ENCODE measurements around the gene ROBO1. TPM values are rescaled to one million over a fixed set of nuclear protein-coding genes. Genes with fewer than 3 reads are reported as not detected.

Gene ROBO1

DNA sequence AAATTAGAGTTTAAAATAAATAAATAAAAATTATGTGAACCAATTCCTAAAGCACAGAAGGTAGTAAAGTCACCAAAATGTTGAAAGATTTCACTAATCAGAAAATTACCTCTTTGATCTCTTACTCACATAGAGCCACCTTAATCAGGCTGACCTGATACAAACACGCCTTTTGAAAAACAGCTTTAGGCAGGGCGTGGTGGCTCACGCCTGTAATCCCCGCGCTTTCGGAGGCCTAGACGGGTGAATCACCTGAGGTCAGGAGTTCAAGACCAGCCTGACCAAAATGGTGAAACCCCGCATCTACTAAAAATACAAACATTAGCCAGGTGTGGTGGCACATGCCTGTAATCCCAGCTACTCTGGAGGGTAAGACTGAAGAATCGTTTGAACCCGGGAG lies 1197.3 kb downstream of the ROBO1 start:
- no peak overlapping the region for H3K4me2 ChIP-seq (ENCODE audit: low read length)
- no peaks in the 10 kb centered on the region for H3K27me3 ChIP-seq (ENCODE audit: control insufficient read depth, insufficient read depth, low read length)
- H3K4me3 ChIP-seq (ENCODE audit: low read length): no peak overlapping the region
- H3K9ac ChIP-seq (ENCODE audit: low read depth, low read length): no peak overlapping the region
- no peaks in the 10 kb centered on the region for H3K36me3 ChIP-seq (ENCODE audit: insufficient read depth, low read length)
- no peaks in the 10 kb centered on the region for H3K9me3 ChIP-seq (replicated peaks; ENCODE audit: low read length)
- no peaks in the 10 kb centered on the region for H3K4me1 ChIP-seq (ENCODE audit: control insufficient read depth, insufficient read depth, low read length)

DNA sequence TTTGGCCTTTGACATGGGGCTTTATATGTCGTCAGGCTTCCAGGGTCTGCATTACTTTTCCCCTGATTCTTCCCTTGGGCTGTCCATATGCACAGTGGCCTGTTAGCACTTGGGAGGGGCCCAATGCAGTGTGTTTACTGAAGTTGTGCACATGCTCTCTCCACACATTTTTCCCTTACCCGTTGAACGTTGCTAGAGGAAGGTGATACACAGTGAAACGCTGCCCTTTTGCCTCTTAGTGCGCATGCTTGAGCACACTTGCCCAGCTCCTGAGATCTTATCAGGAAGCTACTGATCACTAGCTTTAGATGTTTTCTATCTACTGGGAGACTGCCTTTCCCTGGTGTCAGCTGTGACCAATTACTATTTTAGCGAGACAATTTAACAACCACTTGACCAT lies 1198.0 kb downstream of the ROBO1 start:
- no peak overlapping the region for H3K4me2 ChIP-seq (ENCODE audit: low read length)
- H3K36me3 ChIP-seq (ENCODE audit: insufficient read depth, low read length): no peaks in the 10 kb centered on the region
- H3K4me3 ChIP-seq (ENCODE audit: low read length): no peak overlapping the region
- no peaks in the 10 kb centered on the region for H3K4me1 ChIP-seq (ENCODE audit: control insufficient read depth, insufficient read depth, low read length)
- no peak overlapping the region for H3K9ac ChIP-seq (ENCODE audit: low read depth, low read length)
- H3K27me3 ChIP-seq (ENCODE audit: control insufficient read depth, insufficient read depth, low read length): no peaks in the 10 kb centered on the region
- H3K9me3 ChIP-seq (replicated peaks; ENCODE audit: low read length): no peaks in the 10 kb centered on the region

DNA sequence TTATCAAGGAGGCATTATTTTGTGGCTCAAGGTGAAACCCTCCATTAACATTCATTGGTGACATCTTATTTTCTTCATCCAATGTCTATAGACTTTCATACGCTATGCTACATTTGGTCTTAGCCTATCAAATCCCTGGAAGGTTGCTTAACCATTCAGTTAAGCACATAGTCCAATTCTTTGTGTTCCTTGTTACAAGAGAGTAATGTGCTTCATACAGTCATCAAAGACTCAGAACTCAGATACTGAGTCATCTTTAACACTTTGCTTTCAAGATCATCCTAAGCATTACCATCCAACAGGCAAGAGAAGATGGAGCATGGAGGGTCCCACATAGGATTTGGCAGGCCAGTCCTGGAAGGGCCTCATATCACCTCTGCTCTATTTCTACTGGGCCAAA lies 1202.1 kb downstream of the ROBO1 start:
- Histone ChIP-seq H3K4me1 (ENCODE audit: control insufficient read depth, insufficient read depth, low read length) (no peaks in the 10 kb centered on the region), H3K4me3 (ENCODE audit: low read length) (no peak overlapping the region), H3K27me3 (ENCODE audit: control insufficient read depth, insufficient read depth, low read length) (no peaks in the 10 kb centered on the region), H3K4me2 (ENCODE audit: low read length) (no peak overlapping the region), H3K9me3 (replicated peaks; ENCODE audit: low read length) (no peaks in the 10 kb centered on the region), H3K9ac (ENCODE audit: low read depth, low read length) (no peak overlapping the region), H3K36me3 (ENCODE audit: insufficient read depth, low read length) (no peaks in the 10 kb centered on the region)

DNA sequence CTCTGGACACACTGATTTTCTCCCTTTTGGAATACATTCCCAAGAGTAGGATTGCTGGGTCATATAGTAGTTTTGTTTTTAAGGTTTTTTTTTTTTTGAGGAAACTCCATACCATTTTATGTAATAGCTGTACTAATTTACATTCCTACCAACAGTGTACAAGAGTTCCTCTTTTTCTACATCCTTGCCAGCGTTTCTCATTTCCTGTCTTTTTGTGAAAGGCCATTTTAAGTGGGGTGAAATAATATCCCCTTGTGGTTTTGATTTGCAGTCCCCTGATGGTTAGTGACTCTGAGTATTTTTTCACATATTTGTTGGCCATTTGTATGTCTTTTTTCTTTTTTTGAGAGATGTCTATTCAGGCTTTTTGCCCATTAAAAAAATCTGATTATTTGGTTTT lies 1205.5 kb downstream of the ROBO1 start:
- H3K4me2 ChIP-seq (ENCODE audit: low read length): no peak overlapping the region
- H3K4me3 ChIP-seq (ENCODE audit: low read length): no peak overlapping the region
- no peaks in the 10 kb centered on the region for H3K36me3 ChIP-seq (ENCODE audit: insufficient read depth, low read length)
- H3K9me3 ChIP-seq (replicated peaks; ENCODE audit: low read length): no peaks in the 10 kb centered on the region
- no peaks in the 10 kb centered on the region for H3K27me3 ChIP-seq (ENCODE audit: control insufficient read depth, insufficient read depth, low read length)
- H3K9ac ChIP-seq (ENCODE audit: low read depth, low read length): no peak overlapping the region
- no peaks in the 10 kb centered on the region for H3K4me1 ChIP-seq (ENCODE audit: control insufficient read depth, insufficient read depth, low read length)

Small RNA genes within 50 kb of the gene (small RNA-seq; reads per million reads assigned to genes)
- not detected for gene MIR3923
- gene RN7SL751P: not detected
